Transverse colon (tissue), 4 donors: Measurements from ENCODE around the gene GRIK4. TPM values are rescaled to one million over a fixed set of nuclear protein-coding genes. Genes with fewer than 3 reads are reported as not detected.

Experiments used
- DNase-seq: peaks from one replicate; pipeline ENCODE4 v3.0.0-alpha.2; 2019
- H3K27ac ChIP-seq, 4 donors: fragments of 200-600 bp; sonication (generic); 2 replicates each; pipeline ENCODE4 v1.5.1; 2016 to 2018; ENCODE audit warnings: inconsistent platforms in 4 of 4
- H3K27me3 ChIP-seq: fragments of 200-600 bp; sonication (generic); 2 replicates; pipeline ENCODE4 v1.5.1; 2017; ENCODE audit warnings: inconsistent platforms
- H3K36me3 ChIP-seq, 4 donors: fragments of 200-600 bp; sonication (generic); 2 replicates each; pipeline ENCODE4 v1.5.1; 2017 to 2019; ENCODE audit warnings: inconsistent platforms in 4 of 4
- H3K4me1 ChIP-seq, 4 donors: fragments of 200-600 bp; sonication (generic); 2 replicates each; pipeline ENCODE4 v1.5.1; 2017 to 2020; ENCODE audit warnings: inconsistent platforms in 4 of 4
- H3K4me3 ChIP-seq, 4 donors: fragments of 200-600 bp; sonication (generic); 1 replicate in 1 of 4; 2 replicates in 3 of 4; pipeline versions ENCODE4 v1.5.1 to v1.6.1; 2017 to 2019; ENCODE audit warnings: inconsistent platforms in 4 of 4
- H3K9me3 ChIP-seq, 2 donors: fragments of 200-600 bp; sonication (generic); 2 replicates each; pipeline ENCODE4 v1.5.1; 2017 to 2019; ENCODE audit warnings: inconsistent platforms in 2 of 2
- CTCF ChIP-seq, 5 experiments: fragments of 200-600 bp in 3 of 5; fragments of 450-650 bp in 2 of 5; sonication (generic) in 3 of 5; IDR thresholded peaks; 1 replicate in 2 of 5; 2 replicates in 3 of 5; pipeline ENCODE4 v1.5.1; 2016 to 2017; ENCODE audit warnings: antibody characterized with exemption in 5 of 5, inconsistent platforms in 3 of 5, mild to moderate bottlenecking in 2 of 5, moderate library complexity in 1 of 5
- EP300 ChIP-seq: sonication (generic); formaldehyde crosslinking; IDR thresholded peaks from one replicate; pipeline ENCODE4 v1.6.1; 2017; ENCODE audit warnings: antibody characterized with exemption, low read depth
- POLR2A ChIP-seq: fragments of 450-650 bp; IDR thresholded peaks from one replicate; pipeline ENCODE4 v1.6.1; 2016; ENCODE audit warnings: antibody characterized with exemption, mild to moderate bottlenecking, moderate library complexity
- POLR2AphosphoS5 ChIP-seq, 3 donors: sonication (generic); formaldehyde crosslinking; IDR thresholded peaks; one replicate each; pipeline ENCODE4 v1.6.1; 2016; ENCODE audit warnings: antibody characterized with exemption in 3 of 3
- WGBS, 2 donors: methylation state at CpG; one replicate each; pipeline ENCODE4 v1.1.5; 2018; ENCODE audit warnings: low coverage in 1 of 2; 5-methylcytosine and 5-hydroxymethylcytosine counted together
- in situ Hi-C, 4 donors: fragments of 200-750 bp; cut with MboI; loops; one replicate each; pipeline versions ENCODE4 v1.15.0 to v1.15.1; 2017; ENCODE audit warnings: low sequenced_read_pairs in 3 of 4, low pct_ligation_motif_present in 1 of 4, low pct_unique_long_range_greater_than_20kb in 1 of 4
- intact Hi-C: fragments of 100-400 bp; cut with DNase I; formaldehyde crosslinking; loops from one replicate; pipeline ENCODE4 v1.15.1; 2023; ENCODE audit warnings: low total_unique reads
- total RNA-seq, 4 donors: library from RNA; depleted of rRNA; stranded (reverse); fragments of >200 nt; gene quantifications; one replicate each; pipeline ENCODE4 v1.1.0, GENCODE V29; 2016

Gene GRIK4
- total RNA-seq, 4 donors from 2014 or later, result 2.6 TPM; not detected in 3

- 75 to 81% methylated on average over 1 to 12 of the region's 12 CpGs for WGBS, 2 donors
- Histone ChIP-seq H3K9me3 (no peaks in the 10 kb centered on the region), H3K27me3 (peaks cover 22% of the 10 kb centered on the region), H3K27ac (no peak overlapping the region), H3K36me3 (no peaks in the 10 kb centered on the region), H3K4me3 (no peak overlapping the region), H3K4me1 (peaks cover 0 to 3% (median 0%) of the 10 kb centered on the region in 4 donors)
- in situ Hi-C loops, result loop anchor here in 2 of 4 donors (25.0 kb wide), 1 partner anchor 307 kb away; the partner anchor contains the start of gene GRIK4 (in 2 of the 2)
- intact Hi-C loops, result no loop called here
- DNase-seq, result no peak
- TF ChIP-seq POLR2AphosphoS5 (IDR thresholded peaks at IDR 0.05) (no peak), EP300 (no peak), CTCF (IDR thresholded peaks at IDR 0.05) (no peak), POLR2A (no peak)
Observed at GRCh38 chr11:120819437-120820365, 308.2 kb downstream of the GRIK4 start.

GRCh38 chr11:120823159-120823558 lies 311.6 kb downstream of the GRIK4 start:
- no peak for TF ChIP-seq EP300
- no peak for TF ChIP-seq POLR2A
- no peak for TF ChIP-seq CTCF (IDR thresholded peaks at IDR 0.05)
- no peak for TF ChIP-seq POLR2AphosphoS5 (IDR thresholded peaks at IDR 0.05)
- H3K36me3 ChIP-seq, result no peaks in the 10 kb centered on the region
- H3K27me3 ChIP-seq, result peaks cover 18% of the 10 kb centered on the region
- 74% methylated on average over 5 of the region's 5 CpGs; no CpG with 5 or more reads in 1 of the 2 donors for WGBS, 2 donors
- no peak overlapping the region for H3K27ac ChIP-seq
- H3K4me1 ChIP-seq, result no peaks in the 10 kb centered on the region
- no peak for DNase-seq
- H3K9me3 ChIP-seq, result no peaks in the 10 kb centered on the region
- H3K4me3 ChIP-seq, result no peak overlapping the region
- intact Hi-C loops, result no loop called here
- in situ Hi-C loops, result loop anchor here in 2 of 4 donors (25.0 kb wide), 1 partner anchor 311 kb away; the partner anchor contains the start of gene GRIK4 (in 2 of the 2)

- Histone ChIP-seq H3K4me1 (no peaks in the 10 kb centered on the region), H3K36me3 (no peaks in the 10 kb centered on the region), H3K27me3 (peaks cover 12% of the 10 kb centered on the region), H3K27ac (no peak overlapping the region), H3K9me3 (no peaks in the 10 kb centered on the region), H3K4me3 (no peak overlapping the region)
- WGBS, 2 donors, result 94 to 99% methylated on average over 4 to 5 of the region's 5 CpGs
- in situ Hi-C loops (loop anchor here in 2 of 4 donors (25.0 kb wide), 1 partner anchor 312 kb away; the partner anchor contains the start of gene GRIK4 (in 2 of the 2)), intact Hi-C loops (no loop called here)
- TF ChIP-seq POLR2AphosphoS5 (IDR thresholded peaks at IDR 0.05) (no peak), POLR2A (no peak), EP300 (no peak), CTCF (IDR thresholded peaks at IDR 0.05) (no peak)
- DNase-seq, result no peak
Observed at GRCh38 chr11:120824242-120824641, 312.7 kb downstream of the GRIK4 start.

GRCh38 chr11:120827198-120827597 lies 315.6 kb downstream of the GRIK4 start:
- no peak for DNase-seq
- 83 to 89% methylated on average over 2 to 7 of the region's 7 CpGs for WGBS, 2 donors

More at GRCh38 chr11:120827198-120827597, 315.6 kb downstream of the GRIK4 start:
- H3K9me3 ChIP-seq, result no peaks in the 10 kb centered on the region
- no peaks in the 10 kb centered on the region for H3K36me3 ChIP-seq
- intact Hi-C loops (no loop called here), in situ Hi-C loops (no loop called here)
- H3K27me3 ChIP-seq, result no peaks in the 10 kb centered on the region
- no peak overlapping the region for H3K27ac ChIP-seq
- no peaks in the 10 kb centered on the region for H3K4me1 ChIP-seq
- TF ChIP-seq POLR2AphosphoS5 (IDR thresholded peaks at IDR 0.05) (no peak), POLR2A (no peak), EP300 (no peak), CTCF (IDR thresholded peaks at IDR 0.05) (no peak)
- H3K4me3 ChIP-seq, result no peak overlapping the region
